RWPE2 (cell line): ENCODE data around the gene PRKAR1A.
A peak's percentile ranks its signal among the peaks of the same experiment; 100 is the strongest.

Experiments used
- ATAC-seq: fragments of 200-7000 bp; cut with Tn5 transposase; 3 replicates; pipeline ENCODE4 v1.9.1; 2021; ENCODE audit warnings: low read depth
- DNase-seq: peaks from one replicate; pipeline ENCODE4 v3.0.0-alpha.2; 2020; ENCODE audit warnings: low spot score
- H3K27ac ChIP-seq: fragments of 450-650 bp; 2 replicates; pipeline ENCODE4 v1.5.1; 2017; ENCODE audit warnings: mild to moderate bottlenecking; ENCODE audit not compliant: poor library complexity, severe bottlenecking
- H3K27me3 ChIP-seq: fragments of 250-450 bp; sonication (Bioruptor Pico); 2 replicates; pipeline ENCODE4 v1.5.1; 2021; ENCODE audit warnings: mild to moderate bottlenecking, moderate library complexity; ENCODE audit not compliant: insufficient read depth, poor library complexity, severe bottlenecking
- H3K36me3 ChIP-seq: fragments of 250-450 bp; sonication (Bioruptor Pico); 2 replicates; pipeline ENCODE4 v1.5.1; 2020; ENCODE audit warnings: low read depth, mild to moderate bottlenecking, moderate library complexity
- H3K4me1 ChIP-seq: fragments of 250-450 bp; sonication (Bioruptor Pico); 2 replicates; pipeline ENCODE4 v1.5.1; 2021; ENCODE audit warnings: mild to moderate bottlenecking, moderate library complexity; ENCODE audit not compliant: insufficient read depth, poor library complexity, severe bottlenecking
- H3K4me3 ChIP-seq: fragments of 250-450 bp; sonication (Bioruptor Pico); 2 replicates; pipeline ENCODE4 v1.5.1; 2021; ENCODE audit warnings: mild to moderate bottlenecking, moderate library complexity; ENCODE audit not compliant: severe bottlenecking
- H3K9me3 ChIP-seq: fragments of 250-450 bp; sonication (Bioruptor Pico); 2 replicates; pipeline ENCODE4 v1.5.1; 2021; ENCODE audit warnings: mild to moderate bottlenecking, moderate library complexity; ENCODE audit not compliant: severe bottlenecking
- CTCF ChIP-seq: fragments of 450-650 bp; IDR thresholded peaks from one replicate; pipeline ENCODE4 v1.5.1; 2017; ENCODE audit warnings: mild to moderate bottlenecking, moderate library complexity; ENCODE audit not compliant: poor library complexity, severe bottlenecking

PRKAR1A gene

GRCh38 chr17:68511254-68511670, 968 bp upstream of the PRKAR1A start:
- Histone ChIP-seq H3K9me3 (no peaks in the 10 kb centered on the region), H3K36me3 (peaks cover 14% of the 10 kb centered on the region), H3K4me1 (peaks cover 21% of the 10 kb centered on the region), H3K27me3 (no peaks in the 10 kb centered on the region), H3K27ac (peak overlapping the region; percentile 76), H3K4me3 (peak overlapping the region; percentile 97)
- TF ChIP-seq CTCF, result no peak
- DNase-seq (no peak), ATAC-seq (no peak)

- Histone ChIP-seq H3K36me3 (peaks cover 19% of the 10 kb centered on the region), H3K27ac (peak overlapping the region; percentile 76), H3K4me3 (peak overlapping the region; percentile 97), H3K4me1 (peaks cover 21% of the 10 kb centered on the region), H3K9me3 (no peaks in the 10 kb centered on the region), H3K27me3 (no peaks in the 10 kb centered on the region)
- ATAC-seq, result peak; percentile 67
- DNase-seq, result peak; percentile 84
- peak; percentile 28 for TF ChIP-seq CTCF
These were observed 471 bp upstream of the PRKAR1A start for GRCh38 chr17:68511671-68512246.

- peaks cover 21% of the 10 kb centered on the region for H3K4me1 ChIP-seq
- peaks cover 31% of the 10 kb centered on the region for H3K36me3 ChIP-seq
- TF ChIP-seq CTCF, result no peak
- H3K4me3 ChIP-seq, result peak overlapping the region; percentile 97
- ATAC-seq (0 out of 3 replicates have a peak, but pooled peaks have one; percentile 13), DNase-seq (no peak)
- no peaks in the 10 kb centered on the region for H3K27me3 ChIP-seq
- peak overlapping the region; percentile 76 for H3K27ac ChIP-seq
- no peaks in the 10 kb centered on the region for H3K9me3 ChIP-seq
These were observed 787 bp downstream of the PRKAR1A start for GRCh38 chr17:68512960-68513474.

- Histone ChIP-seq H3K4me1 (peaks cover 21% of the 10 kb centered on the region), H3K27me3 (no peaks in the 10 kb centered on the region), H3K36me3 (peaks cover 40% of the 10 kb centered on the region), H3K4me3 (peak overlapping the region; percentile 97), H3K9me3 (no peaks in the 10 kb centered on the region), H3K27ac (peak overlapping the region; percentile 76)
- no peak for TF ChIP-seq CTCF
- DNase-seq, result no peak
- no peak for ATAC-seq
These were observed 1.7 kb downstream of the PRKAR1A start for GRCh38 chr17:68513932-68514331.
